GM23338 (cell line): ENCODE results near the gene WDHD1. TPM values are rescaled to one million over a fixed set of nuclear protein-coding genes. Genes with fewer than 3 reads are reported as not detected.

Experiments
- ATAC-seq: fragments of 200-7000 bp; cut with Tn5 transposase; 3 replicates; pipeline ENCODE4 v1.9.1; 2020
- DNase-seq: peaks from one replicate; pipeline ENCODE4 v3.0.0-alpha.2; 2015; ENCODE audit warnings: low spot score
- H2AFZ ChIP-seq: fragments of 200-600 bp; sonication (generic); 2 replicates; pipeline ENCODE4 v1.8.0; 2016; ENCODE audit warnings: antibody characterized with exemption, mild to moderate bottlenecking, moderate library complexity
- H3F3A ChIP-seq: fragments of 200-600 bp; sonication (generic); replicated peaks from 2 replicates; pipeline ENCODE4 v1.8.0; 2017; ENCODE audit warnings: antibody characterized with exemption, mixed run types, low read depth
- H3K27ac ChIP-seq: fragments of 200-600 bp; sonication (generic); 2 replicates; pipeline ENCODE4 v1.6.1; 2016; ENCODE audit warnings: low read depth
- H3K27me3 ChIP-seq: fragments of 200-600 bp; sonication (generic); 2 replicates; pipeline ENCODE4 v1.8.0; 2016; ENCODE audit warnings: mild to moderate bottlenecking, mixed run types, moderate library complexity; ENCODE audit not compliant: insufficient read depth
- H3K36me3 ChIP-seq: fragments of 200-600 bp; sonication (generic); 2 replicates; pipeline ENCODE4 v1.8.0; 2016; ENCODE audit warnings: mild to moderate bottlenecking; ENCODE audit not compliant: insufficient read depth
- H3K4me1 ChIP-seq: fragments of 200-600 bp; sonication (generic); 2 replicates; pipeline ENCODE4 v1.8.0; 2016; ENCODE audit warnings: mild to moderate bottlenecking, moderate library complexity; ENCODE audit not compliant: insufficient read depth
- H3K4me2 ChIP-seq: fragments of 200-600 bp; sonication (generic); 2 replicates; pipeline ENCODE4 v1.7.1; 2017; ENCODE audit warnings: mixed run types
- H3K4me3 ChIP-seq: fragments of 200-600 bp; sonication (generic); 2 replicates; pipeline ENCODE4 v1.6.1; 2016; ENCODE audit warnings: mixed run types
- H3K79me2 ChIP-seq: fragments of 200-600 bp; sonication (generic); replicated peaks from 2 replicates; pipeline ENCODE4 v1.8.0; 2017; ENCODE audit warnings: mild to moderate bottlenecking; ENCODE audit not compliant: insufficient read depth
- H3K9me2 ChIP-seq: fragments of 200-600 bp; sonication (generic); 2 replicates; pipeline ENCODE4 v1.8.0; 2017; ENCODE audit not compliant: insufficient read depth
- H4K20me1 ChIP-seq: fragments of 200-600 bp; sonication (generic); replicated peaks from 2 replicates; pipeline ENCODE4 v1.8.0; 2017; ENCODE audit warnings: mild to moderate bottlenecking; ENCODE audit not compliant: insufficient read depth
- H3K27ac Mint-ChIP-seq: 2 replicates; pipeline ENCODE4 v1.8.0; 2020; ENCODE audit warnings: inconsistent platforms, mild to moderate bottlenecking, moderate library complexity, mixed read lengths
- H3K27me3 Mint-ChIP-seq: 3 replicates; pipeline ENCODE4 v1.8.0; 2022; ENCODE audit warnings: low read depth, mild to moderate bottlenecking, moderate library complexity, mixed read lengths, inconsistent platforms; ENCODE audit not compliant: insufficient read depth, poor library complexity
- H3K36me3 Mint-ChIP-seq: 3 replicates; pipeline ENCODE4 v1.8.0; 2021; ENCODE audit warnings: low read depth, mild to moderate bottlenecking, inconsistent platforms, moderate library complexity, mixed read lengths
- H3K4me1 Mint-ChIP-seq: 3 replicates; pipeline ENCODE4 v1.8.0; 2020; ENCODE audit warnings: mild to moderate bottlenecking, inconsistent platforms, mixed read lengths
- H3K4me3 Mint-ChIP-seq: 3 replicates; pipeline ENCODE4 v1.8.0; 2021; ENCODE audit warnings: moderate library complexity, mild to moderate bottlenecking, inconsistent platforms, mixed read lengths
- H3K9me3 Mint-ChIP-seq: 3 replicates; pipeline ENCODE4 v1.8.0; 2020; ENCODE audit warnings: moderate library complexity, mild to moderate bottlenecking, inconsistent platforms, mixed read lengths
- CREB1 ChIP-seq: fragments of 250-450 bp; sonication (Bioruptor Pico); IDR thresholded peaks from 2 replicates; pipeline ENCODE4 v1.5.0; 2020; ENCODE audit warnings: low read depth, mild to moderate bottlenecking, moderate library complexity
- CTCF ChIP-seq, 2 experiments: fragments of 200-600 bp in 1 of 2; sonication (generic) in 1 of 2; conservative IDR thresholded peaks; 2 replicates each; pipeline versions ENCODE4 v1.5.1 to v1.6.1; 2016 to 2017; ENCODE audit warnings: antibody characterized with exemption in 2 of 2, low read depth in 2 of 2, mild to moderate bottlenecking in 2 of 2, moderate library complexity in 1 of 2
- EZH2 ChIP-seq: fragments of 200-600 bp; sonication (generic); IDR thresholded peaks from one replicate; pipeline ENCODE4 v1.8.0; 2017; ENCODE audit warnings: antibody characterized with exemption, mild to moderate bottlenecking, low read depth; ENCODE audit not compliant: unreplicated experiment
- EZH2phosphoT487 ChIP-seq: fragments of 200-600 bp; sonication (generic); IDR thresholded peaks from one replicate; pipeline ENCODE4 v1.8.1; 2018; ENCODE audit warnings: antibody characterized with exemption; ENCODE audit not compliant: unreplicated experiment
- NANOG ChIP-seq: IDR thresholded peaks from 2 replicates; pipeline ENCODE4 v1.6.1; 2016; ENCODE audit warnings: antibody characterized with exemption, borderline replicate concordance
- ZNF331 ChIP-seq: fragments of 250-450 bp; sonication (Bioruptor Pico); IDR thresholded peaks from 2 replicates; pipeline ENCODE4 v1.5.0; 2020; ENCODE audit warnings: low read depth, mild to moderate bottlenecking, moderate library complexity
- polyA plus RNA-seq: library from polyadenylated mRNA; unstranded; fragments of >200 nt; fragmentation: Nextera tagmentation; extraction: Ambion mirVana; gene quantifications from 2 replicates; pipeline ENCODE4 v1.2.1, GENCODE V29; 2016
- total RNA-seq: library from RNA; depleted of rRNA; stranded (reverse); fragments of >200 nt; shearing (Covaris generic); gene quantifications from 2 replicates; pipeline ENCODE4 v1.2.3, GENCODE V29; 2014
- TF ChIP-seq, protein P1 (sequence below): IDR thresholded peaks from one replicate; pipeline ENCODE4 v1.6.1; 2018; ENCODE audit warnings: antibody characterized with exemption; ENCODE audit not compliant: unreplicated experiment
- TF ChIP-seq, protein P2 (sequence below): IDR thresholded peaks from 2 replicates; pipeline ENCODE4 v1.6.1; 2016; ENCODE audit warnings: antibody characterized with exemption
- TF ChIP-seq, protein P3 (sequence below): fragments of 250-450 bp; sonication (Bioruptor Pico); IDR thresholded peaks from 2 replicates; pipeline ENCODE4 v1.5.0; 2020; ENCODE audit warnings: mild to moderate bottlenecking, moderate library complexity

The WDHD1 gene
- total and polyA plus RNA-seq, 2 experiments from 2014 or later, result 48.8 to 65.4 TPM

DNA sequence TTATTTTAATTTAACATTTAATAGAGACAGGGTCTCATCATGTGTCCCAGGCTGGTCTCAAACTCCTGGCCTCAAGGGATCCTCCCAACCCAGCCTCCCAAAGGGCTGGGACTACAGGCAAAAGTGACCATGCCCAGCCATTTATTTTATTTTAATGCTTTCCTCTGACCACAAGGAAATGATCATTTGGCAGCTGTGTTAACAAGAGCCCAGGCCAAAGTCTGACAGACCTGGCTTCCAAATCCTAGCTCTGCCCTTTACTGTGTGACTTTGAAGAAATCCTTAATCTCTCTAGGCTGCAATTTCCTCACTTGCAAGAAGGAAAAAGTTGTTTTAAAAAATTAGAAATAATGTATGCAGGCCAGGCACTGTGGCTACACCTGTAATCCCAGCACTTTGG, 107.6 kb downstream of the WDHD1 start (continued):
- TF ChIP-seq, protein P1, sequence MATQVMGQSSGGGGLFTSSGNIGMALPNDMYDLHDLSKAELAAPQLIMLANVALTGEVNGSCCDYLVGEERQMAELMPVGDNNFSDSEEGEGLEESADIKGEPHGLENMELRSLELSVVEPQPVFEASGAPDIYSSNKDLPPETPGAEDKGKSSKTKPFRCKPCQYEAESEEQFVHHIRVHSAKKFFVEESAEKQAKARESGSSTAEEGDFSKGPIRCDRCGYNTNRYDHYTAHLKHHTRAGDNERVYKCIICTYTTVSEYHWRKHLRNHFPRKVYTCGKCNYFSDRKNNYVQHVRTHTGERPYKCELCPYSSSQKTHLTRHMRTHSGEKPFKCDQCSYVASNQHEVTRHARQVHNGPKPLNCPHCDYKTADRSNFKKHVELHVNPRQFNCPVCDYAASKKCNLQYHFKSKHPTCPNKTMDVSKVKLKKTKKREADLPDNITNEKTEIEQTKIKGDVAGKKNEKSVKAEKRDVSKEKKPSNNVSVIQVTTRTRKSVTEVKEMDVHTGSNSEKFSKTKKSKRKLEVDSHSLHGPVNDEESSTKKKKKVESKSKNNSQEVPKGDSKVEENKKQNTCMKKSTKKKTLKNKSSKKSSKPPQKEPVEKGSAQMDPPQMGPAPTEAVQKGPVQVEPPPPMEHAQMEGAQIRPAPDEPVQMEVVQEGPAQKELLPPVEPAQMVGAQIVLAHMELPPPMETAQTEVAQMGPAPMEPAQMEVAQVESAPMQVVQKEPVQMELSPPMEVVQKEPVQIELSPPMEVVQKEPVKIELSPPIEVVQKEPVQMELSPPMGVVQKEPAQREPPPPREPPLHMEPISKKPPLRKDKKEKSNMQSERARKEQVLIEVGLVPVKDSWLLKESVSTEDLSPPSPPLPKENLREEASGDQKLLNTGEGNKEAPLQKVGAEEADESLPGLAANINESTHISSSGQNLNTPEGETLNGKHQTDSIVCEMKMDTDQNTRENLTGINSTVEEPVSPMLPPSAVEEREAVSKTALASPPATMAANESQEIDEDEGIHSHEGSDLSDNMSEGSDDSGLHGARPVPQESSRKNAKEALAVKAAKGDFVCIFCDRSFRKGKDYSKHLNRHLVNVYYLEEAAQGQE, result no peak
- no peak for TF ChIP-seq NANOG
- TF ChIP-seq EZH2, result no peak
- TF ChIP-seq CTCF (conservative IDR thresholded peaks at IDR 0.05; ENCODE audit: low read depth in 2 of 2), result no peak
- no peak for TF ChIP-seq ZNF331 (CRISPR knock-in tag)

DNA sequence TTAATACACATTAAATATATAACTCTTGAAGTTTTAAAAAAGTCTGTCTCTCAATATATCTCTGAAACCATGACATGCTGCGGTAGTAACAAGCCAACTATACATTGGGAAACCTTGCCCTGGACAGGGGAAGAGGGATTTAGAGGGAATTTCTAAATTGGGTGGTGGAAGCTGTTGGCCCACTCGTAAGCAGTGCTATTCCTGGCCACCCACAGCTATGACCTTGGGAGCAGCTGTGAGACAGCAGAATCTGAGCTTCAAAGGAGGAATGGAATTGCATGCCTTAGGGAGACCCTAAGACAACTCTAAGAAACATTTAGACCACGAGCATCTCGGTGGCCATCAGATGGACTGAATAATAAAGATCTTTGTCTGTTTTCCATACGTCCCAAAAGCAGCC, 108.5 kb downstream of the WDHD1 start:
- no peak overlapping the region for H3K4me3 ChIP-seq
- H3K27me3 ChIP-seq, result no peaks in the 10 kb centered on the region
- ATAC-seq, result no peak
- H3K4me1 Mint-ChIP-seq, result no peaks in the 10 kb centered on the region
- no peak overlapping the region for H3K4me2 ChIP-seq
- H3K9me3 Mint-ChIP-seq, result no peaks in the 10 kb centered on the region
- no peaks in the 10 kb centered on the region for H3K36me3 Mint-ChIP-seq
- no peak overlapping the region for H3K4me3 Mint-ChIP-seq
- no peak overlapping the region for H3K27ac ChIP-seq
- H3K79me2 ChIP-seq, result no peaks in the 10 kb centered on the region
- no peaks in the 10 kb centered on the region for H3F3A ChIP-seq
- no peak for DNase-seq
- H3K27me3 Mint-ChIP-seq, result peaks cover 4% of the 10 kb centered on the region
- H3K9me2 ChIP-seq, result no peaks in the 10 kb centered on the region
- no peaks in the 10 kb centered on the region for H3K36me3 ChIP-seq
- no peak overlapping the region for H2AFZ ChIP-seq
- no peaks in the 10 kb centered on the region for H4K20me1 ChIP-seq
- no peak overlapping the region for H3K27ac Mint-ChIP-seq
- no peaks in the 10 kb centered on the region for H3K4me1 ChIP-seq
- TF ChIP-seq, protein P2, sequence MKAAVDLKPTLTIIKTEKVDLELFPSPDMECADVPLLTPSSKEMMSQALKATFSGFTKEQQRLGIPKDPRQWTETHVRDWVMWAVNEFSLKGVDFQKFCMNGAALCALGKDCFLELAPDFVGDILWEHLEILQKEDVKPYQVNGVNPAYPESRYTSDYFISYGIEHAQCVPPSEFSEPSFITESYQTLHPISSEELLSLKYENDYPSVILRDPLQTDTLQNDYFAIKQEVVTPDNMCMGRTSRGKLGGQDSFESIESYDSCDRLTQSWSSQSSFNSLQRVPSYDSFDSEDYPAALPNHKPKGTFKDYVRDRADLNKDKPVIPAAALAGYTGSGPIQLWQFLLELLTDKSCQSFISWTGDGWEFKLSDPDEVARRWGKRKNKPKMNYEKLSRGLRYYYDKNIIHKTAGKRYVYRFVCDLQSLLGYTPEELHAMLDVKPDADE, result no peak
- TF ChIP-seq EZH2phosphoT487 (no peak), CREB1 (CRISPR knock-in tag) (no peak)
- TF ChIP-seq, protein P3, sequence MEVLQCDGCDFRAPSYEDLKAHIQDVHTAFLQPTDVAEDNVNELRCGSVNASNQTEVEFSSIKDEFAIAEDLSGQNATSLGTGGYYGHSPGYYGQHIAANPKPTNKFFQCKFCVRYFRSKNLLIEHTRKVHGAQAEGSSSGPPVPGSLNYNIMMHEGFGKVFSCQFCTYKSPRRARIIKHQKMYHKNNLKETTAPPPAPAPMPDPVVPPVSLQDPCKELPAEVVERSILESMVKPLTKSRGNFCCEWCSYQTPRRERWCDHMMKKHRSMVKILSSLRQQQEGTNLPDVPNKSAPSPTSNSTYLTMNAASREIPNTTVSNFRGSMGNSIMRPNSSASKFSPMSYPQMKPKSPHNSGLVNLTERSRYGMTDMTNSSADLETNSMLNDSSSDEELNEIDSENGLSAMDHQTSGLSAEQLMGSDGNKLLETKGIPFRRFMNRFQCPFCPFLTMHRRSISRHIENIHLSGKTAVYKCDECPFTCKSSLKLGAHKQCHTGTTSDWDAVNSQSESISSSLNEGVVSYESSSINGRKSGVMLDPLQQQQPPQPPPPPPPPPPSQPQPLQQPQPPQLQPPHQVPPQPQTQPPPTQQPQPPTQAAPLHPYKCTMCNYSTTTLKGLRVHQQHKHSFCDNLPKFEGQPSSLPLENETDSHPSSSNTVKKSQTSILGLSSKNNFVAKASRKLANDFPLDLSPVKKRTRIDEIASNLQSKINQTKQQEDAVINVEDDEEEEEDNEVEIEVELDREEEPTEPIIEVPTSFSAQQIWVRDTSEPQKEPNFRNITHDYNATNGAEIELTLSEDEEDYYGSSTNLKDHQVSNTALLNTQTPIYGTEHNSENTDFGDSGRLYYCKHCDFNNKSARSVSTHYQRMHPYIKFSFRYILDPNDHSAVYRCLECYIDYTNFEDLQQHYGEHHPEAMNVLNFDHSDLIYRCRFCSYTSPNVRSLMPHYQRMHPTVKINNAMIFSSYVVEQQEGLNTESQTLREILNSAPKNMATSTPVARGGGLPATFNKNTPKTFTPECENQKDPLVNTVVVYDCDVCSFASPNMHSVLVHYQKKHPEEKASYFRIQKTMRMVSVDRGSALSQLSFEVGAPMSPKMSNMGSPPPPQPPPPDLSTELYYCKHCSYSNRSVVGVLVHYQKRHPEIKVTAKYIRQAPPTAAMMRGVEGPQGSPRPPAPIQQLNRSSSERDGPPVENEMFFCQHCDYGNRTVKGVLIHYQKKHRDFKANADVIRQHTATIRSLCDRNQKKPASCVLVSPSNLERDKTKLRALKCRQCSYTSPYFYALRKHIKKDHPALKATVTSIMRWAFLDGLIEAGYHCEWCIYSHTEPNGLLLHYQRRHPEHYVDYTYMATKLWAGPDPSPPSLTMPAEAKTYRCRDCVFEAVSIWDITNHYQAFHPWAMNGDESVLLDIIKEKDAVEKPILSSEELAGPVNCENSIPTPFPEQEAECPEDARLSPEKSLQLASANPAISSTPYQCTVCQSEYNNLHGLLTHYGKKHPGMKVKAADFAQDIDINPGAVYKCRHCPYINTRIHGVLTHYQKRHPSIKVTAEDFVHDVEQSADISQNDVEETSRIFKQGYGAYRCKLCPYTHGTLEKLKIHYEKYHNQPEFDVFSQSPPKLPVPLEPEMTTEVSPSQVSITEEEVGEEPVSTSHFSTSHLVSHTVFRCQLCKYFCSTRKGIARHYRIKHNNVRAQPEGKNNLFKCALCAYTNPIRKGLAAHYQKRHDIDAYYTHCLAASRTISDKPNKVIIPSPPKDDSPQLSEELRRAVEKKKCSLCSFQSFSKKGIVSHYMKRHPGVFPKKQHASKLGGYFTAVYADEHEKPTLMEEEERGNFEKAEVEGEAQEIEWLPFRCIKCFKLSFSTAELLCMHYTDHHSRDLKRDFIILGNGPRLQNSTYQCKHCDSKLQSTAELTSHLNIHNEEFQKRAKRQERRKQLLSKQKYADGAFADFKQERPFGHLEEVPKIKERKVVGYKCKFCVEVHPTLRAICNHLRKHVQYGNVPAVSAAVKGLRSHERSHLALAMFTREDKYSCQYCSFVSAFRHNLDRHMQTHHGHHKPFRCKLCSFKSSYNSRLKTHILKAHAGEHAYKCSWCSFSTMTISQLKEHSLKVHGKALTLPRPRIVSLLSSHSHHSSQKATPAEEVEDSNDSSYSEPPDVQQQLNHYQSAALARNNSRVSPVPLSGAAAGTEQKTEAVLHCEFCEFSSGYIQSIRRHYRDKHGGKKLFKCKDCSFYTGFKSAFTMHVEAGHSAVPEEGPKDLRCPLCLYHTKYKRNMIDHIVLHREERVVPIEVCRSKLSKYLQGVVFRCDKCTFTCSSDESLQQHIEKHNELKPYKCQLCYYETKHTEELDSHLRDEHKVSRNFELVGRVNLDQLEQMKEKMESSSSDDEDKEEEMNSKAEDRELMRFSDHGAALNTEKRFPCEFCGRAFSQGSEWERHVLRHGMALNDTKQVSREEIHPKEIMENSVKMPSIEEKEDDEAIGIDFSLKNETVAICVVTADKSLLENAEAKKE (CRISPR knock-in tag), result no peak
- TF ChIP-seq, protein P1, result no peak
